ENCODE measurements around the gene NR3C2. TPM values are rescaled to one million over a fixed set of nuclear protein-coding genes. Genes with fewer than 3 reads are reported as not detected.

The NR3C2 gene
- total RNA-seq, 2 experiments from 2014 or later = 2.0 to 5.2 TPM

GRCh38 chr4:148097801-148098200, 344.4 kb downstream of the NR3C2 start:
- BruUV-seq (replicated peaks) = no TSS peak
- POLR2A ChIA-PET = interaction anchor here (0.6 to 0.7 kb wide), 2 partner anchors 38 to 1219 kb away, joined by 3 to 4 read pairs; no protein-coding TSS in a partner anchor
- Histone ChIP-seq H3K36me3 (ENCODE audit: insufficient read depth, low read length) (no peaks in the 10 kb centered on the region), H3K9me3 (ENCODE audit: low read length) (no peaks in the 10 kb centered on the region), H3K4me1 (ENCODE audit: insufficient read depth, low read length, poor library complexity, severe bottlenecking) (no peaks in the 10 kb centered on the region), H3K4me2 (ENCODE audit: low read length) (no peak overlapping the region), H3K4me3 (ENCODE audit: low read depth, low read length, poor library complexity, severe bottlenecking) (no peak overlapping the region), H4K20me1 (ENCODE audit: insufficient read depth, low read length) (no peaks in the 10 kb centered on the region), H3K79me2 (ENCODE audit: insufficient read depth, low read depth, low read length) (no peaks in the 10 kb centered on the region), H3K9me2 (ENCODE audit: insufficient read depth, low read length) (no peaks in the 10 kb centered on the region), H3K27ac (ENCODE audit: low read depth, low read length, poor library complexity, severe bottlenecking) (no peak overlapping the region), H2AFZ (ENCODE audit: low read length) (no peak overlapping the region)
- no peak for TF ChIP-seq EZH2phosphoT487 (IDR thresholded peaks at IDR 0.05; ENCODE audit: borderline replicate concordance, low read depth, low read length)
- TF ChIP-seq CTCF (conservative IDR thresholded peaks at IDR 0.05; ENCODE audit: low read length) = no peak
- no peak for DNase-seq (ENCODE audit: low spot score)
- intact Hi-C loops (cut with micrococcal nuclease; ENCODE audit: unreplicated experiment) = no loop called here
- CTCF ChIA-PET (ENCODE audit: unreplicated experiment) = no interaction called here

GRCh38 chr4:148095346-148095923, 346.8 kb downstream of the NR3C2 start:
- POLR2A ChIA-PET = no interaction called here
- TF ChIP-seq CTCF (conservative IDR thresholded peaks at IDR 0.05; ENCODE audit: low read length) = no peak
- no peak for TF ChIP-seq EZH2phosphoT487 (IDR thresholded peaks at IDR 0.05; ENCODE audit: borderline replicate concordance, low read depth, low read length)
- no peak overlapping the region for H3K4me2 ChIP-seq (ENCODE audit: low read length)
- H3K4me1 ChIP-seq (ENCODE audit: insufficient read depth, low read length, poor library complexity, severe bottlenecking) = no peaks in the 10 kb centered on the region
- no peaks in the 10 kb centered on the region for H3K36me3 ChIP-seq (ENCODE audit: insufficient read depth, low read length)
- H3K9me3 ChIP-seq (ENCODE audit: low read length) = no peaks in the 10 kb centered on the region
- no peaks in the 10 kb centered on the region for H4K20me1 ChIP-seq (ENCODE audit: insufficient read depth, low read length)
- no peak overlapping the region for H2AFZ ChIP-seq (ENCODE audit: low read length)
- H3K9me2 ChIP-seq (ENCODE audit: insufficient read depth, low read length) = no peaks in the 10 kb centered on the region
- no TSS peak for BruUV-seq (replicated peaks)
- CTCF ChIA-PET (ENCODE audit: unreplicated experiment) = no interaction called here
- H3K4me3 ChIP-seq (ENCODE audit: low read depth, low read length, poor library complexity, severe bottlenecking) = no peak overlapping the region
- no peaks in the 10 kb centered on the region for H3K79me2 ChIP-seq (ENCODE audit: insufficient read depth, low read depth, low read length)
- intact Hi-C loops (cut with micrococcal nuclease; ENCODE audit: unreplicated experiment) = no loop called here
- H3K27ac ChIP-seq (ENCODE audit: low read depth, low read length, poor library complexity, severe bottlenecking) = no peak overlapping the region
- DNase-seq (ENCODE audit: low spot score) = no peak

DNA sequence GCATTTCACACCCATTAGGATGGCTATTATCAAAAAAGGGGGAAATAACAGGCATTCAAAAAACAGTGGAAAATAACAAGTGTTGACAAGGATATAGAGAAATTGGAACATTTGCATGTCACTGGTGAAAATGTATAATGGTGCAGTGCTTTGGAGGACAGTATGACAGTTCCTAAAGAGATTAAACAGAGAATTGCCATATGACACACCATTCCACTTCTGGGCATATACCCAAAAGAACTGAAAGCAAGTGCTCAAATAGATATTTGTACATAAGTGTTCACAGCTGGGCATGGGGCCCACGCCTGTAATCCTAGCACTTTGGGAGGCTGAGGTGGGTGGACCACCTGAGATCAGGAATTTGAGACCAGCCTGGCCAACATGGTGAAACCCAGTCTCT, 348.1 kb downstream of the NR3C2 start:
- no peak overlapping the region for H2AFZ ChIP-seq (ENCODE audit: low read length)
- H3K79me2 ChIP-seq (ENCODE audit: insufficient read depth, low read depth, low read length) = no peaks in the 10 kb centered on the region
- intact Hi-C loops (cut with micrococcal nuclease; ENCODE audit: unreplicated experiment) = no loop called here
- H3K4me2 ChIP-seq (ENCODE audit: low read length) = no peak overlapping the region
- POLR2A ChIA-PET = interaction anchor here (0.8 kb wide), 1 partner anchor 27 kb away, joined by 3 read pairs; no protein-coding TSS in a partner anchor
- no peaks in the 10 kb centered on the region for H4K20me1 ChIP-seq (ENCODE audit: insufficient read depth, low read length)
- H3K4me3 ChIP-seq (ENCODE audit: low read depth, low read length, poor library complexity, severe bottlenecking) = no peak overlapping the region
- TF ChIP-seq EZH2phosphoT487 (IDR thresholded peaks at IDR 0.05; ENCODE audit: borderline replicate concordance, low read depth, low read length) = no peak
- no peak overlapping the region for H3K27ac ChIP-seq (ENCODE audit: low read depth, low read length, poor library complexity, severe bottlenecking)
- H3K36me3 ChIP-seq (ENCODE audit: insufficient read depth, low read length) = no peaks in the 10 kb centered on the region
- no peaks in the 10 kb centered on the region for H3K9me3 ChIP-seq (ENCODE audit: low read length)
- no peak for DNase-seq (ENCODE audit: low spot score)
- H3K4me1 ChIP-seq (ENCODE audit: insufficient read depth, low read length, poor library complexity, severe bottlenecking) = no peaks in the 10 kb centered on the region
- CTCF ChIA-PET (ENCODE audit: unreplicated experiment) = no interaction called here
- no TSS peak for BruUV-seq (replicated peaks)
- H3K9me2 ChIP-seq (ENCODE audit: insufficient read depth, low read length) = no peaks in the 10 kb centered on the region

Data from OCI-LY7 (cell line).